ENCODE measurements around the gene FETUB. TPM values are rescaled to one million over a fixed set of nuclear protein-coding genes. Genes with fewer than 3 reads are reported as not detected.

FETUB gene
- total RNA-seq, 1 experiment from 2014 or later: not detected

GRCh38 chr3:186665625-186666188 is 25.5 kb downstream of the FETUB start, which contains the start of gene HRG:
HRG (plus strand) TSS chr3:186666014; CDS start chr3:186666032, 18 bp downstream.
- H3K27ac Mint-ChIP-seq (ENCODE audit: low read depth, unreplicated experiment): no peak within 1 kb of the TSS
- no TSS peak for BruUV-seq (replicated peaks)

DNA sequence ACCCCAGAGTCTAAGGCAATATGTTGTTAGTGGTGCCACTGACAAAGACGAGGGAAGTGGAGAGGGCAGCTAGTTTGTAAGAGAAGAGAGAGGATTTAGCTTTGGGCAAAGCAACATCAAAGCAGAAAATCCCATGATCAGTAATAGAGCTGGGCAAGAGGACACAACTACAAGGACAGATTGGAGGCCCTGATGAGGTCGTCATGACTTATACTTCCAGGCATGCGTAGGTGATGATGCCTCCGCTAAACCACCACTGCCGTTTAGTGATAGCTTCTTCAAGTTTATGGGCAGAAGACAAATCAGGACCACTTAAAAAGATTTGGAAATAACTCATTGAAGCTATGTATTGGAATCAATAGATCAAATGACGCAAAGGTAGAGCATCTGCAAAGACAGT is 28.2 kb downstream of the FETUB start:
- no TSS peak for BruUV-seq (replicated peaks)
- Mint-ChIP-seq H3K4me1 (ENCODE audit: insufficient read depth, unreplicated experiment) (peaks cover 8% of the 10 kb centered on the region), H3K27me3 (ENCODE audit: insufficient read depth, unreplicated experiment) (no peaks in the 10 kb centered on the region), H3K9me3 (ENCODE audit: unreplicated experiment) (no peaks in the 10 kb centered on the region), H3K27ac (ENCODE audit: low read depth, unreplicated experiment) (no peak overlapping the region), H3K36me3 (ENCODE audit: insufficient read depth, unreplicated experiment) (no peaks in the 10 kb centered on the region), H3K4me3 (ENCODE audit: unreplicated experiment) (no peak overlapping the region)
- ChIA-PET POLR2A (interaction anchor here (0.8 to 2.2 kb wide), 2 partner anchors 19 to 115 kb away, joined by 3 to 8 read pairs; partner anchors contain the start of gene EIF4A2), CTCF (interaction anchor here (0.6 to 1.0 kb wide), 4 partner anchors 52 to 154 kb away, joined by 3 to 4 read pairs (median 4); no protein-coding TSS in a partner anchor)
- TF ChIP-seq, protein P1, sequence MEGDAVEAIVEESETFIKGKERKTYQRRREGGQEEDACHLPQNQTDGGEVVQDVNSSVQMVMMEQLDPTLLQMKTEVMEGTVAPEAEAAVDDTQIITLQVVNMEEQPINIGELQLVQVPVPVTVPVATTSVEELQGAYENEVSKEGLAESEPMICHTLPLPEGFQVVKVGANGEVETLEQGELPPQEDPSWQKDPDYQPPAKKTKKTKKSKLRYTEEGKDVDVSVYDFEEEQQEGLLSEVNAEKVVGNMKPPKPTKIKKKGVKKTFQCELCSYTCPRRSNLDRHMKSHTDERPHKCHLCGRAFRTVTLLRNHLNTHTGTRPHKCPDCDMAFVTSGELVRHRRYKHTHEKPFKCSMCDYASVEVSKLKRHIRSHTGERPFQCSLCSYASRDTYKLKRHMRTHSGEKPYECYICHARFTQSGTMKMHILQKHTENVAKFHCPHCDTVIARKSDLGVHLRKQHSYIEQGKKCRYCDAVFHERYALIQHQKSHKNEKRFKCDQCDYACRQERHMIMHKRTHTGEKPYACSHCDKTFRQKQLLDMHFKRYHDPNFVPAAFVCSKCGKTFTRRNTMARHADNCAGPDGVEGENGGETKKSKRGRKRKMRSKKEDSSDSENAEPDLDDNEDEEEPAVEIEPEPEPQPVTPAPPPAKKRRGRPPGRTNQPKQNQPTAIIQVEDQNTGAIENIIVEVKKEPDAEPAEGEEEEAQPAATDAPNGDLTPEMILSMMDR (IDR thresholded peaks at IDR 0.05; ENCODE audit: unreplicated experiment): no peak
- DNase-seq (ENCODE audit: unreplicated experiment): no peak
- intact Hi-C loops (cut with micrococcal nuclease): no loop called here

More at GRCh38 chr3:186665625-186666188, 25.5 kb downstream of the FETUB start, which contains the start of gene HRG:
- CTCF ChIA-PET: interaction anchor here (0.6 kb wide), 2 partner anchors 30 to 436 kb away, joined by 3 read pairs; no protein-coding TSS in a partner anchor
- TF ChIP-seq, protein P1 (IDR thresholded peaks at IDR 0.05; ENCODE audit: unreplicated experiment): no peak
- Mint-ChIP-seq H3K4me1 (ENCODE audit: insufficient read depth, unreplicated experiment) (peaks cover 8% of the 10 kb centered on the region), H3K9me3 (ENCODE audit: unreplicated experiment) (no peaks in the 10 kb centered on the region), H3K36me3 (ENCODE audit: insufficient read depth, unreplicated experiment) (no peaks in the 10 kb centered on the region), H3K4me3 (ENCODE audit: unreplicated experiment) (no peak within 1 kb of the TSS), H3K27me3 (ENCODE audit: insufficient read depth, unreplicated experiment) (no peaks in the 10 kb centered on the region)
- POLR2A ChIA-PET: no interaction called here
- intact Hi-C loops (cut with micrococcal nuclease): no loop called here
- DNase-seq (ENCODE audit: unreplicated experiment): no peak

- intact Hi-C loops (cut with micrococcal nuclease): no loop called here
- H3K9me3 Mint-ChIP-seq (ENCODE audit: unreplicated experiment): no peaks in the 10 kb centered on the region
- peak; percentile 76 for DNase-seq (ENCODE audit: unreplicated experiment)
- POLR2A ChIA-PET: interaction anchor here (1.2 to 2.2 kb wide), 3 partner anchors 53 to 119 kb away, joined by 3 to 8 read pairs (median 3); partner anchors contain the start of gene EIF4A2
- peaks cover 8% of the 10 kb centered on the region for H3K4me1 Mint-ChIP-seq (ENCODE audit: insufficient read depth, unreplicated experiment)
- BruUV-seq (replicated peaks): TSS peak; percentile 57
- H3K27ac Mint-ChIP-seq (ENCODE audit: low read depth, unreplicated experiment): peak overlapping the region; percentile 37
- no peaks in the 10 kb centered on the region for H3K27me3 Mint-ChIP-seq (ENCODE audit: insufficient read depth, unreplicated experiment)
- H3K36me3 Mint-ChIP-seq (ENCODE audit: insufficient read depth, unreplicated experiment): no peaks in the 10 kb centered on the region
- no peak overlapping the region for H3K4me3 Mint-ChIP-seq (ENCODE audit: unreplicated experiment)
- CTCF ChIA-PET: interaction anchor here (0.6 to 0.7 kb wide), 2 partner anchors 10 to 13 kb away, joined by 3 read pairs; no protein-coding TSS in a partner anchor
- TF ChIP-seq, protein P1 (IDR thresholded peaks at IDR 0.05; ENCODE audit: unreplicated experiment): no peak
Observed at GRCh38 chr3:186669378-186670084, 29.3 kb downstream of the FETUB start.

DNA sequence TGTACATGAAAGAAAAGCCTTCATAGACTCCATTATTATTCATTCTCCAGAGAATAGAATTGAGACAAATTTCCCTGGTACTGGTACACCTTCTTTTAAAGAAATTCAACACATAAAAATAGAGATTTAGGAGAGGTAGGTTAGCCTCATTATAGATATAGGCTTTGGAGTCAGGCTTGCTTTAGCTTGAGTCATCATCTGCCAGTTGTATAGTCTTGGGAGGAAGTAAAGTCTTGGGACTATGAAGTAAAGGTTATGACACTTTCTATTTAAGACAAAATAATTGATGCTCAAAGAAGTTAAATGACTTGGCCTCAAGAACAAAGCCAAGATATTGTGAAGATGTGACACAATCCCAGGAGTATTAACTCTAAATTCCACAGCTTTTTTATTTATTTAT is 30.0 kb downstream of the FETUB start:
- no peak overlapping the region for H3K4me3 Mint-ChIP-seq (ENCODE audit: unreplicated experiment)
- TF ChIP-seq, protein P1 (IDR thresholded peaks at IDR 0.05; ENCODE audit: unreplicated experiment): no peak
- H3K27me3 Mint-ChIP-seq (ENCODE audit: insufficient read depth, unreplicated experiment): no peaks in the 10 kb centered on the region
- no peaks in the 10 kb centered on the region for H3K36me3 Mint-ChIP-seq (ENCODE audit: insufficient read depth, unreplicated experiment)
- no TSS peak for BruUV-seq (replicated peaks)
- DNase-seq (ENCODE audit: unreplicated experiment): no peak
- H3K9me3 Mint-ChIP-seq (ENCODE audit: unreplicated experiment): no peaks in the 10 kb centered on the region
- H3K4me1 Mint-ChIP-seq (ENCODE audit: insufficient read depth, unreplicated experiment): peaks cover 8% of the 10 kb centered on the region
- ChIA-PET POLR2A (interaction anchor here (1.2 to 2.2 kb wide), 3 partner anchors 53 to 119 kb away, joined by 3 to 8 read pairs (median 3); partner anchors contain the start of gene EIF4A2), CTCF (interaction anchor here (0.7 kb wide), 1 partner anchor 12 kb away, joined by 3 read pairs; no protein-coding TSS in a partner anchor)
- intact Hi-C loops (cut with micrococcal nuclease): no loop called here
- no peak overlapping the region for H3K27ac Mint-ChIP-seq (ENCODE audit: low read depth, unreplicated experiment)

Measured in MCF 10A (cell line).